Transverse colon (tissue), 4 donors: Measurements from ENCODE around the gene ARHGAP8. TPM values are rescaled to one million over a fixed set of nuclear protein-coding genes. Genes with fewer than 3 reads are reported as not detected.

ENCODE experiments used
- DNase-seq: peaks from one replicate; pipeline ENCODE4 v3.0.0-alpha.2; 2019
- H3K27ac ChIP-seq, 4 donors: fragments of 200-600 bp; sonication (generic); 2 replicates each; pipeline ENCODE4 v1.5.1; 2016 to 2018; ENCODE audit warnings: inconsistent platforms in 4 of 4
- H3K27me3 ChIP-seq: fragments of 200-600 bp; sonication (generic); 2 replicates; pipeline ENCODE4 v1.5.1; 2017; ENCODE audit warnings: inconsistent platforms
- H3K36me3 ChIP-seq, 4 donors: fragments of 200-600 bp; sonication (generic); 2 replicates each; pipeline ENCODE4 v1.5.1; 2017 to 2019; ENCODE audit warnings: inconsistent platforms in 4 of 4
- H3K4me1 ChIP-seq, 4 donors: fragments of 200-600 bp; sonication (generic); 2 replicates each; pipeline ENCODE4 v1.5.1; 2017 to 2020; ENCODE audit warnings: inconsistent platforms in 4 of 4
- H3K4me3 ChIP-seq, 4 donors: fragments of 200-600 bp; sonication (generic); 1 replicate in 1 of 4; 2 replicates in 3 of 4; pipeline versions ENCODE4 v1.5.1 to v1.6.1; 2017 to 2019; ENCODE audit warnings: inconsistent platforms in 4 of 4
- H3K9me3 ChIP-seq, 2 donors: fragments of 200-600 bp; sonication (generic); 2 replicates each; pipeline ENCODE4 v1.5.1; 2017 to 2019; ENCODE audit warnings: inconsistent platforms in 2 of 2
- CTCF ChIP-seq, 5 experiments: fragments of 200-600 bp in 3 of 5; fragments of 450-650 bp in 2 of 5; sonication (generic) in 3 of 5; IDR thresholded peaks; 1 replicate in 2 of 5; 2 replicates in 3 of 5; pipeline ENCODE4 v1.5.1; 2016 to 2017; ENCODE audit warnings: antibody characterized with exemption in 5 of 5, inconsistent platforms in 3 of 5, mild to moderate bottlenecking in 2 of 5, moderate library complexity in 1 of 5
- EP300 ChIP-seq: sonication (generic); formaldehyde crosslinking; IDR thresholded peaks from one replicate; pipeline ENCODE4 v1.6.1; 2017; ENCODE audit warnings: antibody characterized with exemption, low read depth
- POLR2A ChIP-seq: fragments of 450-650 bp; IDR thresholded peaks from one replicate; pipeline ENCODE4 v1.6.1; 2016; ENCODE audit warnings: antibody characterized with exemption, mild to moderate bottlenecking, moderate library complexity
- POLR2AphosphoS5 ChIP-seq, 3 donors: sonication (generic); formaldehyde crosslinking; IDR thresholded peaks; one replicate each; pipeline ENCODE4 v1.6.1; 2016; ENCODE audit warnings: antibody characterized with exemption in 3 of 3
- WGBS, 2 donors: methylation state at CpG; one replicate each; pipeline ENCODE4 v1.1.5; 2018; ENCODE audit warnings: low coverage in 1 of 2; 5-methylcytosine and 5-hydroxymethylcytosine counted together
- in situ Hi-C, 4 donors: fragments of 200-750 bp; cut with MboI; loops; one replicate each; pipeline versions ENCODE4 v1.15.0 to v1.15.1; 2017; ENCODE audit warnings: low sequenced_read_pairs in 3 of 4, low pct_ligation_motif_present in 1 of 4, low pct_unique_long_range_greater_than_20kb in 1 of 4
- intact Hi-C: fragments of 100-400 bp; cut with DNase I; formaldehyde crosslinking; loops from one replicate; pipeline ENCODE4 v1.15.1; 2023; ENCODE audit warnings: low total_unique reads
- total RNA-seq, 4 donors: library from RNA; depleted of rRNA; stranded (reverse); fragments of >200 nt; gene quantifications; one replicate each; pipeline ENCODE4 v1.1.0, GENCODE V29; 2016

Gene ARHGAP8
- total RNA-seq, 4 donors from 2014 or later: 28.6 to 51.5 (median 31.5) TPM

GRCh38 chr22:44710474-44711240 lies 41.7 kb upstream of the ARHGAP8 start:
- TF ChIP-seq EP300 (no peak), CTCF (IDR thresholded peaks at IDR 0.05) (no peak), POLR2AphosphoS5 (IDR thresholded peaks at IDR 0.05) (peak in 1 of 3 donors; percentile 30), POLR2A (no peak)
- H3K4me1 ChIP-seq: peaks cover 17 to 55% (median 38%) of the 10 kb centered on the region in 4 donors
- in situ Hi-C loops: no loop called here
- no peaks in the 10 kb centered on the region for H3K9me3 ChIP-seq
- H3K36me3 ChIP-seq: no peaks in the 10 kb centered on the region
- H3K27ac ChIP-seq: peak overlapping the region; percentile 72 to 80 (median 75)
- H3K4me3 ChIP-seq: no peak overlapping the region
- intact Hi-C loops: no loop called here
- 42% methylated on average over 23 of the region's 23 CpGs; no CpG with 5 or more reads in 1 of the 2 donors for WGBS, 2 donors
- peak; percentile 82 for DNase-seq
- no peaks in the 10 kb centered on the region for H3K27me3 ChIP-seq

- 0 to 42% methylated on average over 1 to 4 of the region's 4 CpGs for WGBS, 2 donors
- no peak overlapping the region for H3K4me3 ChIP-seq
- H3K27ac ChIP-seq: peak overlapping the region; percentile 72 to 80 (median 75)
- no peaks in the 10 kb centered on the region for H3K27me3 ChIP-seq
- H3K36me3 ChIP-seq: no peaks in the 10 kb centered on the region
- intact Hi-C loops (no loop called here), in situ Hi-C loops (no loop called here)
- peaks cover 17 to 51% (median 38%) of the 10 kb centered on the region in 4 donors for H3K4me1 ChIP-seq
- TF ChIP-seq POLR2A (no peak), EP300 (no peak), POLR2AphosphoS5 (IDR thresholded peaks at IDR 0.05) (no peak), CTCF (IDR thresholded peaks at IDR 0.05) (no peak)
- no peak for DNase-seq
- H3K9me3 ChIP-seq: no peaks in the 10 kb centered on the region
Measured at GRCh38 chr22:44711241-44711560, 41.2 kb upstream of the ARHGAP8 start.

GRCh38 chr22:44711690-44712555 lies 40.5 kb upstream of the ARHGAP8 start:
- peak overlapping the region; percentile 72 to 80 (median 75) for H3K27ac ChIP-seq
- 66% methylated on average over 22 of the region's 23 CpGs; no CpG with 5 or more reads in 1 of the 2 donors for WGBS, 2 donors
- H3K4me3 ChIP-seq: no peak overlapping the region
- TF ChIP-seq POLR2AphosphoS5 (IDR thresholded peaks at IDR 0.05) (no peak), EP300 (no peak), CTCF (IDR thresholded peaks at IDR 0.05) (no peak)
- H3K36me3 ChIP-seq: no peaks in the 10 kb centered on the region
- peaks cover 17 to 49% (median 38%) of the 10 kb centered on the region in 4 donors for H3K4me1 ChIP-seq
- intact Hi-C loops: no loop called here
- in situ Hi-C loops: no loop called here
- no peaks in the 10 kb centered on the region for H3K27me3 ChIP-seq
- DNase-seq: no peak
- H3K9me3 ChIP-seq: no peaks in the 10 kb centered on the region

- Histone ChIP-seq H3K36me3 (no peaks in the 10 kb centered on the region), H3K27me3 (no peaks in the 10 kb centered on the region), H3K27ac (no peak overlapping the region), H3K4me1 (peaks cover 17 to 44% (median 35%) of the 10 kb centered on the region in 4 donors), H3K4me3 (no peak overlapping the region), H3K9me3 (no peaks in the 10 kb centered on the region)
- in situ Hi-C loops (no loop called here), intact Hi-C loops (no loop called here)
- WGBS, 2 donors: 84% methylated on average over 8 of the region's 8 CpGs; no CpG with 5 or more reads in 1 of the 2 donors
- no peak for DNase-seq
- TF ChIP-seq POLR2AphosphoS5 (IDR thresholded peaks at IDR 0.05) (no peak), POLR2A (no peak), EP300 (no peak), CTCF (IDR thresholded peaks at IDR 0.05) (no peak)
Measured at GRCh38 chr22:44712962-44713361, 39.4 kb upstream of the ARHGAP8 start.
